Left ventricle myocardium inferior (tissue), 1 donor: Measurements from ENCODE around the gene CDC42EP1. TPM values are rescaled to one million over a fixed set of nuclear protein-coding genes. Genes with fewer than 3 reads are reported as not detected.

Experiments used
- DNase-seq: peaks from one replicate; pipeline ENCODE4 v3.0.0-alpha.2; 2020
- H3K27ac ChIP-seq: fragments of 200-600 bp; replicated peaks from 2 replicates; pipeline ENCODE4 v1.8.0; 2021
- H3K27me3 ChIP-seq: fragments of 200-600 bp; 2 replicates; pipeline ENCODE4 v1.8.0; 2021; ENCODE audit warnings: low read depth
- H3K36me3 ChIP-seq: fragments of 200-600 bp; 2 replicates; pipeline ENCODE4 v1.8.0; 2021
- H3K4me1 ChIP-seq: fragments of 200-600 bp; 2 replicates; pipeline ENCODE4 v1.8.0; 2021
- H3K4me3 ChIP-seq: fragments of 200-600 bp; 2 replicates; pipeline ENCODE4 v1.8.0; 2021; ENCODE audit warnings: mild to moderate bottlenecking, moderate library complexity
- H3K9me3 ChIP-seq: fragments of 200-600 bp; replicated peaks from 2 replicates; pipeline ENCODE4 v1.8.0; 2021
- intact Hi-C: fragments of 100-400 bp; cut with micrococcal nuclease; formaldehyde crosslinking; loops from one replicate; pipeline ENCODE4 v1.11.0; 2022
- total RNA-seq: library from RNA; stranded (reverse); fragmentation: NEBNext Ultra II Directional; extraction: Animal tissue kit (Norgen Biotek cat#: 25700); gene quantifications from one replicate; pipeline ENCODE4 v1.2.1, GENCODE V29; 2021
- TF ChIP-seq, protein P1 (sequence below): fragments of 200-600 bp; IDR thresholded peaks from 2 replicates; pipeline ENCODE4 v1.8.0; 2021; ENCODE audit warnings: antibody characterized with exemption, mild to moderate bottlenecking, borderline replicate concordance
- donor health status: DM: no; HTN: yes; CAD: no; lungs with severe emphysema.

The CDC42EP1 gene
- total RNA-seq, 1 donor from 2014 or later: 17.7 TPM

DNA sequence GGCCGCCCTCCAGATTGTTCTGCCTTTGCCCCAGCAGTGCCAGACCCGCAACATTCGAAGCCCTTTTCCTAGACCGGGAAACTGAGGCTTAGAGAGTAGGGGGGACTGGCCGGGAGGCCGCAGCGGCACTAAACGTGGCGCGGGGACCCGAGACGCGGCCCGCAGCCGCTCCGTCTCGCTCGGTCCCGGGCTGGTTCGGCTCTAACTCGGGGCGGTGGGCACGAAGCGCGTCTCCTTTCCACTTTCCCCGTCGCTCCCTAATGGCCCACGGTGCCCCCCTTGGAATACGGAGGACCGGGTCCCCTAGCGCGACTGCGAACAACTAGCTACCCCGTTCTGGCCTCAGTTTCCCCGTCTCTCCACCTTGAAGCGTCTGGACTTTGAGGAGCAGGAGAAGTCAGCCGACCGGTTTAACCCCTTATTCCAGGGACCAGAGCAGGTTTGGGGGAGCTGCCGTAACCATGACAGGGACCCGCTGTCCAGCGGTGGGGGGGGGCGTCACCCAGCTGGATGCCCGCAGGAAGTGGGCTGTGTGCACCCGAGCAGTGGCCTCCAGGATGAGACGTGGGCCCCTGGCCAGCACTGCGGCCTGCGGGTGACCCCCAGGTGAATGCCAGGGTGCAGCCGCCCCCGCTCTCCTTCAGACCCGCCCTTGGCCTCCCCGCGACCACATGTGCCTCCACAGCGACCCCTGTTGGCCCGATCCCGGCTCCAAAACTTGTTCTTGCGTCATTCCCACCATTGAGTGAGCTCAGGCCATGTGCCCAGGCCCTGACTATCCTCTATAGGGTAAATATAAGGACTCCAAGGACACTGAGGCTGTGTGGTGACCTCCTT is 1.1 kb downstream of the CDC42EP1 start:
- Histone ChIP-seq H3K27me3 (peaks cover 24% of the 10 kb centered on the region), H3K4me1 (peaks cover 97% of the 10 kb centered on the region), H3K36me3 (peaks cover 9% of the 10 kb centered on the region), H3K4me3 (peak overlapping the region; percentile 82), H3K9me3 (no peaks in the 10 kb centered on the region), H3K27ac (peak overlapping the region; percentile 98)
- intact Hi-C loops: no loop called here
- DNase-seq: peak; percentile 93
- TF ChIP-seq, protein P1, sequence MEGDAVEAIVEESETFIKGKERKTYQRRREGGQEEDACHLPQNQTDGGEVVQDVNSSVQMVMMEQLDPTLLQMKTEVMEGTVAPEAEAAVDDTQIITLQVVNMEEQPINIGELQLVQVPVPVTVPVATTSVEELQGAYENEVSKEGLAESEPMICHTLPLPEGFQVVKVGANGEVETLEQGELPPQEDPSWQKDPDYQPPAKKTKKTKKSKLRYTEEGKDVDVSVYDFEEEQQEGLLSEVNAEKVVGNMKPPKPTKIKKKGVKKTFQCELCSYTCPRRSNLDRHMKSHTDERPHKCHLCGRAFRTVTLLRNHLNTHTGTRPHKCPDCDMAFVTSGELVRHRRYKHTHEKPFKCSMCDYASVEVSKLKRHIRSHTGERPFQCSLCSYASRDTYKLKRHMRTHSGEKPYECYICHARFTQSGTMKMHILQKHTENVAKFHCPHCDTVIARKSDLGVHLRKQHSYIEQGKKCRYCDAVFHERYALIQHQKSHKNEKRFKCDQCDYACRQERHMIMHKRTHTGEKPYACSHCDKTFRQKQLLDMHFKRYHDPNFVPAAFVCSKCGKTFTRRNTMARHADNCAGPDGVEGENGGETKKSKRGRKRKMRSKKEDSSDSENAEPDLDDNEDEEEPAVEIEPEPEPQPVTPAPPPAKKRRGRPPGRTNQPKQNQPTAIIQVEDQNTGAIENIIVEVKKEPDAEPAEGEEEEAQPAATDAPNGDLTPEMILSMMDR: peak; percentile 86

DNA sequence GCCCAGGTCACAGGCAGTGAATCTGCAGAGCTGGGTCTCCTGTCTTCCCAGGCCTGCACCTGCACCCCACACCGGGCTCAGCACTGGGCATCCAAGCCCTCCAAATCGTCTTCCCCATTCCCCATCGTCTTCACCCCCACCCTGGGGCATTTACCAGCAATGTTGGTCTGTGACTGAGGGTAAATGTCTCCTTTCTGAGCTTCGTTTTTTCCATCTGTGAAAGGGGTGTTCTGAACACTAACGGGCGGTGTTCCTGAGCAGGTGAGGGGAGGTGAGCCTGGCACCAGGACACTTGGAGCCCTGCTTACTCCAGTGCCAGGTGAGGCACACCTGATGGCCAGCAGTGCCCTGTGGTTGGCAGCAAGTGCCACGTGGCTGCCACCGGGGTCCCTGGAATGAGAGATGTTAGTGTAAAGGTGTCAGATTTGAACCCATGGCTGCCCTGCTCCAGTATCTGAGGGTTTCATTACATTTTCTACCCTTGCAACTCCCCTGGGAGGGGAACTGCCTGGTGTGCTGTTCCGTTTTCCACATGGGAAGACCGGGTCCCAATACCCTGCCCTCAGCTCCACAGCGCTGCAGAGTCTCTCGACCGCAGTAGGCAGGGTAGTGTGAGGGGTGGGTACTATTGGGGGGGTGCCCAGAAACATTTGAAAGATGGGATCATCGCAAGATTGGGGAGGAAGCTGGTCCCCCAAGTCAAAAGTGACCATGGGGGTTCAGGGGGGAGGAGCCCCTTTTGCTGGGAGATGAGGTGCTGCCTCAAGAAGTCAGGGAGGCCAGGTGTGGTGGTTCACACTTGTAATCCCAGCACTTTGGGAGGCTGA is 2.0 kb downstream of the CDC42EP1 start:
- TF ChIP-seq, protein P1: peak; percentile 6
- intact Hi-C loops: no loop called here
- Histone ChIP-seq H3K9me3 (no peaks in the 10 kb centered on the region), H3K4me3 (peak overlapping the region; percentile 82), H3K4me1 (peaks cover 97% of the 10 kb centered on the region), H3K27ac (peak overlapping the region; percentile 98), H3K27me3 (peaks cover 24% of the 10 kb centered on the region), H3K36me3 (peaks cover 16% of the 10 kb centered on the region)
- no peak for DNase-seq

DNA sequence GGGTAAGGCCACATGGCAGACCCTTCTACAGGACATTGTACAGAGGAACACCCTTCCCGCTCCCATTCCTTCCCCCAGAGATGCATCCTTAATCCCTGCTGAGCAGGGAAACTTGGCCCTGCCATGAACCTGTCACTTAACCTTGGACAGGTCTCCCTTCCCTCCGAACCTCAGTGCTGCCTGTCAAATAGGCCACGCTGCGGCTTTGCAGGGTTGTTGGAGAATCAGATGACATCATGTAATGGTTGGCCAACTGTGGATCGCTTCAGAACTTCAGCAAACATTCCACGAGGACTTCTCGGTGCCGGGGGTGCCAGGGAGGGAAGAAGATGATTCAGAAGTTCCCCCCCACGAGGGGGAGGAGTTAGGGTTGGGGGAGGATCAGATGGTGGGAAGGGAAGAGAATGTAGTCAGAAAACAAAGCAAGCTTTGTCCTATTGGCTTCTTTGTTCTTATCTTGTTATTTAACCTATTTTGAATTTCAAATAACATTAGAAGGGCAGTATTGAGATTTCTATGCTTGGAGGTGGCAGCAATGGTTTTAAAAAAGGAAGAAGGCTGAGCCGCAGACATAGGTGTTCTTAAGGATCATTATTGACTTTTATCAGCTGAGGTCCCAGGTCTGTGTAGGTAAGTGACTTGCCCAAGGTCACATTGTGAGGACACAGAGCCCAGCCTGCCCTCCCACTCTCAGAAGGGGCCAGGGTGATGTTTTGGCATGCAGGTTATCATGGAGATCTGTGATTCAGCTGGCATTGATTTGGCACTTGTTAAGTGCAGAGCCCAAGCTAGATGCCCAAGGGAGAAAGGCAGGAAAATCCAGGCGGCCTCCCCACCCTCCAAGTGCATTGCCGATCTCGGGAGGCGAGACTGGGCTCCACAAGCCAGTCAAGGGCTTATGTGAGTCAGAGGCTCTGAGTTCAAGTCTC is 3.1 kb downstream of the CDC42EP1 start:
- H3K27me3 ChIP-seq: peaks cover 24% of the 10 kb centered on the region
- H3K27ac ChIP-seq: peak overlapping the region; percentile 98
- TF ChIP-seq, protein P1: no peak
- H3K4me1 ChIP-seq: peaks cover 97% of the 10 kb centered on the region
- intact Hi-C loops: no loop called here
- peaks cover 17% of the 10 kb centered on the region for H3K36me3 ChIP-seq
- DNase-seq: peak; percentile 69
- no peaks in the 10 kb centered on the region for H3K9me3 ChIP-seq
- H3K4me3 ChIP-seq: peak overlapping the region; percentile 82

DNA sequence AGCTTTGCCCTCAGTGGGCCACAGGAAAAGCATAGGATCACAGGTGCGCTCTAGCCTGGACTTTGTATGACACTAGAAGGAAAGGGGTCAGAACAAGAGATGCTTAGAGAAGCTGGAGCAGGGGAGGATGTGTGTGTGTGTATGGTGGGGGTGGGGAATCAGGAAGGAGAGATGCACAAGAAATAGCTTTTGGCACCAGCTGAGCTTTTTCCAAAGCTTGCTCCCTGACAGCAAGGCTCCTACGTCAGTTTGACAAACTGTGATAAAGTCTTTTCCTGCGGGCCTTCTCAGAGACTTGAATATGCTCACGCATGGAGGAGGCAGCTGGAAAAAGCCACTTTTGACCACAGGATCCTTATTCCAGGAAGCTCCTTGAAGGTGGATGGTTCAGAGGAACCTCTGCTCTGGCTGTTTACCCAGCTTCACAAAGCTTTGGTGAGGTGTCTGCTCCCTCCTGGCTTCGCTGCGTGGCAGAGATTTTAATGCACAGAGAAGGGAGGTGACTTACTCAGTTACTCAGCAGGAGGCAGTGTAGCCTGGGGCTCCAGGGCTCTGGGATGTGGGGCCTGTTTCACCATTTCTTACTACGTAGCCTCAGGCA is 3.9 kb downstream of the CDC42EP1 start:
- intact Hi-C loops: no loop called here
- TF ChIP-seq, protein P1: no peak
- H3K4me1 ChIP-seq: peaks cover 97% of the 10 kb centered on the region

More for the DNA sequence above, 3.9 kb downstream of the CDC42EP1 start:
- no peak for DNase-seq
- peaks cover 24% of the 10 kb centered on the region for H3K27me3 ChIP-seq
- H3K9me3 ChIP-seq: no peaks in the 10 kb centered on the region
- peak overlapping the region; percentile 82 for H3K4me3 ChIP-seq
- H3K27ac ChIP-seq: peak overlapping the region; percentile 98
- H3K36me3 ChIP-seq: peaks cover 25% of the 10 kb centered on the region
